ENCODE data around the gene CPAMD8.

Gene CPAMD8

DNA sequence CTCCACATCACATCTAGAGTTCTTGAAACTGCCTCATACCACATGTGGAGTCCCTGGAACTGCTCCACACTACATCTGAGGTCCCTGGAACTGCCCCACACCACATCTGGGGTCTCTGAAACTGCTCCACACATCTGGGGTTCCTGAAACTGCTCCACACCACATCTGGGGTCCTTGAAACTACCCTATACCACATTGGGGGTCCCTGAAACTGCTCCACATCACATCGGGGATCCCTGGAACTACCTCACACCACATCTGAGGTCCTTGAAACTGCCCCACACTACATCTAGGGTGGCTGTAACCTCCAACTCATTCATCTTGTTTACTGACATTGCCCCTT is 104.0 kb downstream of the CPAMD8 start:
- DNase-seq (ENCODE audit: extremely low read depth, low read depth) = no peak
- TF ChIP-seq, protein P1, sequence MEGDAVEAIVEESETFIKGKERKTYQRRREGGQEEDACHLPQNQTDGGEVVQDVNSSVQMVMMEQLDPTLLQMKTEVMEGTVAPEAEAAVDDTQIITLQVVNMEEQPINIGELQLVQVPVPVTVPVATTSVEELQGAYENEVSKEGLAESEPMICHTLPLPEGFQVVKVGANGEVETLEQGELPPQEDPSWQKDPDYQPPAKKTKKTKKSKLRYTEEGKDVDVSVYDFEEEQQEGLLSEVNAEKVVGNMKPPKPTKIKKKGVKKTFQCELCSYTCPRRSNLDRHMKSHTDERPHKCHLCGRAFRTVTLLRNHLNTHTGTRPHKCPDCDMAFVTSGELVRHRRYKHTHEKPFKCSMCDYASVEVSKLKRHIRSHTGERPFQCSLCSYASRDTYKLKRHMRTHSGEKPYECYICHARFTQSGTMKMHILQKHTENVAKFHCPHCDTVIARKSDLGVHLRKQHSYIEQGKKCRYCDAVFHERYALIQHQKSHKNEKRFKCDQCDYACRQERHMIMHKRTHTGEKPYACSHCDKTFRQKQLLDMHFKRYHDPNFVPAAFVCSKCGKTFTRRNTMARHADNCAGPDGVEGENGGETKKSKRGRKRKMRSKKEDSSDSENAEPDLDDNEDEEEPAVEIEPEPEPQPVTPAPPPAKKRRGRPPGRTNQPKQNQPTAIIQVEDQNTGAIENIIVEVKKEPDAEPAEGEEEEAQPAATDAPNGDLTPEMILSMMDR (IDR thresholded peaks at IDR 0.05; ENCODE audit: low read depth, low read length) = no peak

DNA sequence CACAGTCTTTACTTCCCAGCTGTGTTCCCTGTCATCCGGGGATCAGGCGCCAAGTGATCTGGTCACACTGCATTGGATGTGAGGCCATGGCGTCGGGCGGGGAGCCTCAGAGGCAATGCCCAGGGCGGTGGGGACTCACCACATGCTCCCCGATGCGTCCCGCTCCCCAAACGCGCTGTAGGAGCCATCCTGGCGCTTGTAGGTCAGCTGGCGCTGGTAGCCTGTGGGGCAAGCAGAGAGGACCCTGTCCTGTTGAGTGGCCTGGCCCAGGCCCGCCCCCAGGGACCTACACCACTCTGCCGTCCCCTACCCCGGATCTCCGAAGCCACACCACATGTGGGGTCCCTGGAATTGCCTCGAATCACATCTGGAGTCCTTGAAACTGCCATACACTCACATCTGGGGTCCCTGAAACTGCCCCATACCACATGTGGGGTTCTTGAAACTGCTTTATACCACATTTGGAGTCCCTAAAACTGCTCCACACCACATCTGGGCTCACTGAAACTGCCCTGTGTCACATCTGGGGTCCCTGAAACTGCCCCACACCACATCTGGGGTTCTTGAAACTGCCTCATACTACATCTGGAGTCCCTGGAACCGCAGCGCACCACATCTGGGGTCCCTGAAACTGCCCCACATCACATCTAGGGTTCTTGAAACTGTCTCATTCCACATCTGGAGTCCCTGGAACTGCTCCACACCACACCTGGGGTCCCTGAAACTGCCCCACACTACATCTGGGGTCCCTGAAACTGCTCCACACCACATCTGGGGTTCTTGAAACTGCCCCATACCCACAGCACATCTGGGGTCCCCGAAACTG is 104.6 kb downstream of the CPAMD8 start:
- TF ChIP-seq, protein P1 (IDR thresholded peaks at IDR 0.05; ENCODE audit: low read depth, low read length) = no peak
- DNase-seq (ENCODE audit: extremely low read depth, low read depth) = no peak

DNA sequence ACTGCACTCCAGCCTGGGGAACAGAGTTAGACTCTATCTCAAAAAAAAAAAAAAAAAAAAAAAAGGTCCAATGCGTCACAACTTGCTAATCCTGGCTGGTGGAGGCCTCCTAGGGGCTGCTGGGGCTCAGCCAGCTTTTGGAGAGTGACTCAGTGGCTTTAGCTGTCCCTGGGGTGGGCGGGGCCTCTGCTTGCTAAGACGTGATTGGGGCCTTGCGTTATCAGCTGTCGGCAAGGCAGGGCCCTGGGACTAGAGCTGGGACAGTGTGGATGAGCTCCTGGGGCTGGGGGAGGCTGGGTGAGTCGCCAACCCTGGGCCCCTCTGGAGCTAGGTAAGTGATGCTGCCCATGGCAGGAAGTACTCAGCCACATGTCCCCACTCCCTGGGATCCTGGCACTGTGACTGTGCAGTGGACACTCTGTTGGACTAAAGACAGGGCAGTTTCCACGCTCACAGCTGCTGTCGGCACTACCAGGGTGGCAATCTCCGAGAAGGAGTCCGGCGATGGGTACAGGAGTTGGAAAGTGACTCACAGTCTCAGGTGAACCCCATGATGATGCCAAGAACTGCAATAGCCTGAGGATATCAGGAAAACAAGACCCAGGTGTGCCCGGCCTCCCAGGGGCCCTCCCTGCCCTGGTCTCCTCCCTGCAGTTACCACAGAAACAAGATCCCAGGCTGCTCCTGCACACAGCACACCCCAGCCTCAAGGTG is 105.6 kb downstream of the CPAMD8 start:
- no peak for DNase-seq (ENCODE audit: extremely low read depth, low read depth)
- TF ChIP-seq, protein P1 (IDR thresholded peaks at IDR 0.05; ENCODE audit: low read depth, low read length) = no peak

DNA sequence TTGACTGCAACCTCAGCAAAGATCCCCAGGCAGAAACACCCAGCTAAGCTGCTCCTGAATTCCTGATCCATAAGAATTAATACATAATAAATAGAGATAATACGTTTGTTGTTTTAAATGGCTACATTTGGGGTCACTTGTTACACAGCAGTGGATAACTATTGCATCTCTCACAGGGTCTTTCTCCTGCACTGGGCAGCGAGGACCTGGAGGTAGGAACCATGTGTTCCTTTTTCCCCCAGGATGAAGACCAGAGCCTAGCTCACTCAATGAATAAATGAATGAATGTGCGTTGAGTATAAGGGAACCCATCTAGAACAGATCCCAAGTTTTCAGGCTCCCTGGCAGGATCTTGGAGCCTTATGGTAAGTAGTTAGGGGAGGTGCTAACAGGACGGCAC is 107.1 kb downstream of the CPAMD8 start:
- TF ChIP-seq, protein P1 (IDR thresholded peaks at IDR 0.05; ENCODE audit: low read depth, low read length) = no peak
- DNase-seq (ENCODE audit: extremely low read depth, low read depth) = no peak

DNA sequence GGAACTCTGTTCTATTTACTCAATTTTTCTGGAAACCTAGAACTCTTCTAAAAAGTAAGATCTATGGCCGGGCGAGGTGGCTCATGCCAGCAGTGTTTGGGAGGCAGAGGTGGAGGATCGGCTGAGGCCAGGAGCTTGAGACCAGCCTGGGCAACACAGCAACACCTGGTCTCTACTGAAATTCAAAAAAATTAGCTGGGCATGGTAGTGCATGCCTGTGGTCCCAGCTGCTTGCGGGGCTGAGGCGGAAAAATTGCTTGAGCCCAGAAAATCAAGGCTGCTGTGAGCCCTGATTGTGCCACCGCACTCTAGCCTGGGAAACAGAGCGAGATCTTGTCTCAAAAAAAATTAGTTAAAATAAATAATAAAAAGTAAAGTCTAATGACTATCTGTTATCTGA is 109.2 kb downstream of the CPAMD8 start:
- TF ChIP-seq, protein P1 (IDR thresholded peaks at IDR 0.05; ENCODE audit: low read depth, low read length) = no peak
- no peak for DNase-seq (ENCODE audit: extremely low read depth, low read depth)

DNA sequence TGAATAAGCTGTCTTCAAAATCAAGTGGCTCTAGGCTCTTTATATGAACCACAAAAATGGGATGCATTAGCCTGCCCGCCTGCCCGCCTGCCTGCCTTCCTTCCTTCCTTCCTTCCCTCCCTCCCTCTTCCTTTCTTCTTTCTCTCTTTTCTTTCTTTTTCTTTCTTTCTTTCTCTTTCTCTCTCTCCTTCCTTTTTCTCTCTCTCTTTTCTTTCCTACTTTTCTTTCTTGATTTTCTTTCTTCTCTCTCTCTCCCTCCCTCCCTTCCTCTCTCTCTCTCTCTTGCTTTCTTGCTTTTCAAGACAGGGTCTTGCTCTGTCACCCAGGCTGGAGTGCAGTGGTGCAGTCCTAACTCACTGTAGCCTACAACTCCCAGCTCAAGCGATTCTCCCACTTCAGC is 110.9 kb downstream of the CPAMD8 start:
- no peak for DNase-seq (ENCODE audit: extremely low read depth, low read depth)
- TF ChIP-seq, protein P1 (IDR thresholded peaks at IDR 0.05; ENCODE audit: low read depth, low read length) = no peak

DNA sequence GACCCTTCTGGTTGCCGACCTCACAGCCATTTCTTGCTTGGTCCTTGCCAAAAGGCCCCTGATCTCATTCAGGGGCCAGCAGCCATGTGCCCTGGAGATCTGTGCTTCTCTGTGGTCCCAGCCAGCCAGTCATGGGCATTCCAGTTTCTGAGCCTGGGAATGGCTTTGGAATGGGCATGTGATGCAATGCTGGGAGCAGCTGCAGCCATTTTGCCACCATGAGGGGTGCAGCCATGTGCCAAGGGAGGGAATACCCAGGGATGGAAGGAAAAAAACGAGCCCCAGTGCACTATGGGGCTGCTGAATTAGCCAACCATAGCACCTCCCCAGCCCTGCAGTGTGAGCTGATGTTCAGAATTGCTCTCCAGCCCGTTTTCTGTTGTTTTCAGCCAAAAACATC is 111.5 kb downstream of the CPAMD8 start:
- TF ChIP-seq, protein P1 (IDR thresholded peaks at IDR 0.05; ENCODE audit: low read depth, low read length) = no peak
- no peak for DNase-seq (ENCODE audit: extremely low read depth, low read depth)
